K562 (cell line): ENCODE measurements around the gene RPUSD1. TPM values are rescaled to one million over a fixed set of nuclear protein-coding genes. Genes with fewer than 3 reads are reported as not detected.

ENCODE experiments used
- PCBP1 ChIP-seq: fragments of 200-400 bp; formaldehyde crosslinking; IDR thresholded peaks from 2 replicates; pipeline ENCODE4 v1.6.1; 2018; ENCODE audit warnings: mild to moderate bottlenecking, low read depth, low read length; ENCODE audit not compliant: poor library complexity, severe bottlenecking
- PYGO2 ChIP-seq: fragments of 450-650 bp; IDR thresholded peaks from 2 replicates; pipeline ENCODE4 v1.6.1; 2016; ENCODE audit warnings: mild to moderate bottlenecking, missing genetic modification characterization, moderate library complexity, missing compliant biosample characterization
- ZBTB7A ChIP-seq: IDR thresholded peaks from 2 replicates; pipeline ENCODE4 v1.6.1; 2011; ENCODE audit warnings: low read depth, mild to moderate bottlenecking, low read length, moderate library complexity, borderline replicate concordance; ENCODE audit not compliant: control insufficient read depth
- ZNF121 ChIP-seq: sonication (generic); formaldehyde crosslinking; conservative IDR thresholded peaks from 2 replicates; pipeline ENCODE4 v1.8.0; 2022; ENCODE audit warnings: missing genetic modification reagents
- polyA plus RNA-seq, 8 experiments: library from polyadenylated mRNA; depleted of rRNA in 4 of 8; stranded (reverse) in 5 of 8; unstranded in 3 of 8; fragments of >200 nt; fragmentation: Nextera tagmentation in 2 of 8; fragmentation: Illumina TruSeq in 1 of 8; extraction: Ambion mirVana in 2 of 8; extraction: Trizol in 1 of 8; gene quantifications; 2 replicates each; pipeline versions ENCODE4 v1.2.1 to v1.2.3, GENCODE V29; 2011 to 2014; ENCODE audit warnings: inconsistent platforms in 1 of 8, missing spikeins in 1 of 8
- total RNA-seq, 7 experiments: library from RNA; depleted of rRNA in 6 of 7; stranded (reverse); fragments of >200 nt in 6 of 7; fragmentation: Illumina TruSeq in 2 of 7; extraction: Trizol in 2 of 7; gene quantifications; 2 replicates each; pipeline versions ENCODE4 v1.2.1 to v1.2.3, GENCODE V29; 2011 to 2021; ENCODE audit warnings: low replicate concordance in 1 of 7
- TF ChIP-seq, protein P1 (sequence below), 3 experiments: fragments of 200-800 bp in 1 of 3; fragments of 250-450 bp in 1 of 3; fragments of 450-650 bp in 1 of 3; sonication (Bioruptor Pico) in 1 of 3; sonication (Bioruptor generic) in 1 of 3; formaldehyde crosslinking in 1 of 3; IDR thresholded peaks; 2 replicates each; pipeline versions ENCODE4 v1.6.1 to v1.8.0; 2016 to 2022; ENCODE audit warnings: mild to moderate bottlenecking in 2 of 3, missing genetic modification characterization in 2 of 3, missing compliant biosample characterization in 1 of 3, moderate library complexity in 1 of 3
- TF ChIP-seq, protein P2 (sequence below): sonication (generic); formaldehyde crosslinking; IDR thresholded peaks from 2 replicates; pipeline ENCODE4 v1.9.0; 2022; ENCODE audit warnings: mild to moderate bottlenecking, missing genetic modification reagents
- TF ChIP-seq, protein P3 (sequence below), 2 experiments: fragments of 450-650 bp in 1 of 2; sonication (generic) in 1 of 2; formaldehyde crosslinking in 1 of 2; IDR thresholded peaks; 2 replicates each; pipeline versions ENCODE4 v1.7.1 to v1.9.0; 2016 to 2022; ENCODE audit warnings: inconsistent platforms in 1 of 2, mild to moderate bottlenecking in 1 of 2, missing genetic modification reagents in 1 of 2

The RPUSD1 gene
- total and polyA plus RNA-seq, 9 of the 15 experiments (the other 6 are each of a cell fraction or from before 2014, with no cell fraction given) = 0.45 to 56.6 (median 12.0) TPM

DNA sequence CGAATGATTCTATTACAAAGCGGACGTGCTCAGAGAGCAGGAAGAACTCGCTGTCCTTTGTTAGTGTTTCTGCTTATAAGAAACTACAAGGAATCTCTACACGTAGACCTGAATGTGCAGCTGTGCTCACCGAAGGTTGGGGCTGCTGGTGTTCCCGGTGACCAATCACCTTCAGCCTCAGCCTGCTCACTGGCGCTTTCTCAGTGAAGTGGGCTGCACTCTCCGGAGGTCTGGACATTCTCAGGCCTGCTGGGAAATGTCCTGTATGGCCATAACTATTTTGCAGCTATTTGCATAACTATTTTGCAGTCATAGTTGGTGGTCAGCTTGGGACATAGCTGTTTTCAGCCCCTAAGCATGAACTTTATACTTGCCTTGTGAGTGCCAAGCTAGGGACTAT lies 37.7 kb downstream of the RPUSD1 start (continued):
- TF ChIP-seq, protein P1, sequence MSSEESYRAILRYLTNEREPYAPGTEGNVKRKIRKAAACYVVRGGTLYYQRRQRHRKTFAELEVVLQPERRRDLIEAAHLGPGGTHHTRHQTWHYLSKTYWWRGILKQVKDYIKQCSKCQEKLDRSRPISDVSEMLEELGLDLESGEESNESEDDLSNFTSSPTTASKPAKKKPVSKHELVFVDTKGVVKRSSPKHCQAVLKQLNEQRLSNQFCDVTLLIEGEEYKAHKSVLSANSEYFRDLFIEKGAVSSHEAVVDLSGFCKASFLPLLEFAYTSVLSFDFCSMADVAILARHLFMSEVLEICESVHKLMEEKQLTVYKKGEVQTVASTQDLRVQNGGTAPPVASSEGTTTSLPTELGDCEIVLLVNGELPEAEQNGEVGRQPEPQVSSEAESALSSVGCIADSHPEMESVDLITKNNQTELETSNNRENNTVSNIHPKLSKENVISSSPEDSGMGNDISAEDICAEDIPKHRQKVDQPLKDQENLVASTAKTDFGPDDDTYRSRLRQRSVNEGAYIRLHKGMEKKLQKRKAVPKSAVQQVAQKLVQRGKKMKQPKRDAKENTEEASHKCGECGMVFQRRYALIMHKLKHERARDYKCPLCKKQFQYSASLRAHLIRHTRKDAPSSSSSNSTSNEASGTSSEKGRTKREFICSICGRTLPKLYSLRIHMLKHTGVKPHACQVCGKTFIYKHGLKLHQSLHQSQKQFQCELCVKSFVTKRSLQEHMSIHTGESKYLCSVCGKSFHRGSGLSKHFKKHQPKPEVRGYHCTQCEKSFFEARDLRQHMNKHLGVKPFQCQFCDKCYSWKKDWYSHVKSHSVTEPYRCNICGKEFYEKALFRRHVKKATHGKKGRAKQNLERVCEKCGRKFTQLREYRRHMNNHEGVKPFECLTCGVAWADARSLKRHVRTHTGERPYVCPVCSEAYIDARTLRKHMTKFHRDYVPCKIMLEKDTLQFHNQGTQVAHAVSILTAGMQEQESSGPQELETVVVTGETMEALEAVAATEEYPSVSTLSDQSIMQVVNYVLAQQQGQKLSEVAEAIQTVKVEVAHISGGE (CRISPR knock-in tag; IDR thresholded peaks at IDR 0.05) = no peak
- TF ChIP-seq, protein P2, sequence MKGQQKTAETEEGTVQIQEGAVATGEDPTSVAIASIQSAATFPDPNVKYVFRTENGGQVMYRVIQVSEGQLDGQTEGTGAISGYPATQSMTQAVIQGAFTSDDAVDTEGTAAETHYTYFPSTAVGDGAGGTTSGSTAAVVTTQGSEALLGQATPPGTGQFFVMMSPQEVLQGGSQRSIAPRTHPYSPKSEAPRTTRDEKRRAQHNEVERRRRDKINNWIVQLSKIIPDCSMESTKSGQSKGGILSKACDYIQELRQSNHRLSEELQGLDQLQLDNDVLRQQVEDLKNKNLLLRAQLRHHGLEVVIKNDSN (CRISPR knock-in tag) = no peak
- TF ChIP-seq ZNF121 (CRISPR knock-in tag) (no peak), PYGO2 (tag) (no peak), ZBTB7A (no peak), PCBP1 (no peak)
- TF ChIP-seq, protein P3, sequence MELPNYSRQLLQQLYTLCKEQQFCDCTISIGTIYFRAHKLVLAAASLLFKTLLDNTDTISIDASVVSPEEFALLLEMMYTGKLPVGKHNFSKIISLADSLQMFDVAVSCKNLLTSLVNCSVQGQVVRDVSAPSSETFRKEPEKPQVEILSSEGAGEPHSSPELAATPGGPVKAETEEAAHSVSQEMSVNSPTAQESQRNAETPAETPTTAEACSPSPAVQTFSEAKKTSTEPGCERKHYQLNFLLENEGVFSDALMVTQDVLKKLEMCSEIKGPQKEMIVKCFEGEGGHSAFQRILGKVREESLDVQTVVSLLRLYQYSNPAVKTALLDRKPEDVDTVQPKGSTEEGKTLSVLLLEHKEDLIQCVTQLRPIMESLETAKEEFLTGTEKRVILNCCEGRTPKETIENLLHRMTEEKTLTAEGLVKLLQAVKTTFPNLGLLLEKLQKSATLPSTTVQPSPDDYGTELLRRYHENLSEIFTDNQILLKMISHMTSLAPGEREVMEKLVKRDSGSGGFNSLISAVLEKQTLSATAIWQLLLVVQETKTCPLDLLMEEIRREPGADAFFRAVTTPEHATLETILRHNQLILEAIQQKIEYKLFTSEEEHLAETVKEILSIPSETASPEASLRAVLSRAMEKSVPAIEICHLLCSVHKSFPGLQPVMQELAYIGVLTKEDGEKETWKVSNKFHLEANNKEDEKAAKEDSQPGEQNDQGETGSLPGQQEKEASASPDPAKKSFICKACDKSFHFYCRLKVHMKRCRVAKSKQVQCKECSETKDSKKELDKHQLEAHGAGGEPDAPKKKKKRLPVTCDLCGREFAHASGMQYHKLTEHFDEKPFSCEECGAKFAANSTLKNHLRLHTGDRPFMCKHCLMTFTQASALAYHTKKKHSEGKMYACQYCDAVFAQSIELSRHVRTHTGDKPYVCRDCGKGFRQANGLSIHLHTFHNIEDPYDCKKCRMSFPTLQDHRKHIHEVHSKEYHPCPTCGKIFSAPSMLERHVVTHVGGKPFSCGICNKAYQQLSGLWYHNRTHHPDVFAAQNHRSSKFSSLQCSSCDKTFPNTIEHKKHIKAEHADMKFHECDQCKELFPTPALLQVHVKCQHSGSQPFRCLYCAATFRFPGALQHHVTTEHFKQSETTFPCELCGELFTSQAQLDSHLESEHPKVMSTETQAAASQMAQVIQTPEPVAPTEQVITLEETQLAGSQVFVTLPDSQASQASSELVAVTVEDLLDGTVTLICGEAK (IDR thresholded peaks at IDR 0.05) = no peak
- TF ChIP-seq, protein P3 (CRISPR knock-in tag; IDR thresholded peaks at IDR 0.05) = no peak
- TF ChIP-seq, all 486 proteins: peak for 0
